ENCODE data around the gene ZNF622. TPM values are rescaled to one million over a fixed set of nuclear protein-coding genes. Genes with fewer than 3 reads are reported as not detected.

ZNF622 gene
- total RNA-seq, 1 donor from 2014 or later = 24.2 TPM

- no peak for DNase-seq (ENCODE audit: low spot score in 2 of 2, unreplicated experiment in 2 of 2)
- Mint-ChIP-seq H3K9me3 (peaks cover 7% of the 10 kb centered on the region), H3K4me3 (no peak overlapping the region), H3K4me1 (peaks cover 12% of the 10 kb centered on the region), H3K27ac (no peak overlapping the region), H3K36me3 (no peaks in the 10 kb centered on the region), H3K27me3 (ENCODE audit: low read depth) (peaks cover 7% of the 10 kb centered on the region)
- TF ChIP-seq CTCF (IDR thresholded peaks at IDR 0.05; ENCODE audit: unreplicated experiment) = no peak
Observed at GRCh38 chr5:16505140-16505891, 39.7 kb upstream of the ZNF622 start.

GRCh38 chr5:16504571-16504970 is 39.0 kb upstream of the ZNF622 start:
- Mint-ChIP-seq H3K36me3 (no peaks in the 10 kb centered on the region), H3K27ac (no peak overlapping the region), H3K4me3 (no peak overlapping the region), H3K9me3 (peaks cover 7% of the 10 kb centered on the region), H3K27me3 (ENCODE audit: low read depth) (peaks cover 7% of the 10 kb centered on the region), H3K4me1 (peaks cover 12% of the 10 kb centered on the region)
- TF ChIP-seq CTCF (IDR thresholded peaks at IDR 0.05; ENCODE audit: unreplicated experiment) = no peak
- no peak for DNase-seq (ENCODE audit: low spot score in 2 of 2, unreplicated experiment in 2 of 2)

DNA sequence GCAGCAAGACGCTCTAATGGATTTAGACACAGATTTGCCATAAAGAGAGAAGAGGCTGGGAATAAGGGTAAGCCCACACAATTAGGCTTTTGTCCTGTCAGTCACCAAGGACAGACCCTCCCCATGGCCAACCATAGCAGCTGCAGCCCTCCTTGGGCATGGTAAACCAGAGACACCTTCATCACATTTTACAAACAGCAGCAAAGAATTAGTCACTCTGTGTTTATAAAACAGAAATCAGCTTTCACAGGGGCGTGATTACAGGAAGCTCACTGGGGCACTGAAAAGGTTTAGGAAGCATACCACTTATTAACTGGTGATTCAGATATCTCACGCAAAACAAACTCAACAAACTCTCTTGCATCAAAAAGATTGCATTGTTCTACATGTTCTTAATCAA is 37.3 kb upstream of the ZNF622 start:
- no peak overlapping the region for H3K27ac Mint-ChIP-seq
- no peaks in the 10 kb centered on the region for H3K4me1 Mint-ChIP-seq
- H3K4me3 Mint-ChIP-seq = no peak overlapping the region
- no peaks in the 10 kb centered on the region for H3K27me3 Mint-ChIP-seq (ENCODE audit: low read depth)
- no peak for TF ChIP-seq CTCF (IDR thresholded peaks at IDR 0.05; ENCODE audit: unreplicated experiment)
- DNase-seq (ENCODE audit: low spot score in 2 of 2, unreplicated experiment in 2 of 2) = no peak
- no peaks in the 10 kb centered on the region for H3K36me3 Mint-ChIP-seq
- peaks cover 10% of the 10 kb centered on the region for H3K9me3 Mint-ChIP-seq

GRCh38 chr5:16500024-16500423 is 34.4 kb upstream of the ZNF622 start:
- no peaks in the 10 kb centered on the region for H3K4me1 Mint-ChIP-seq
- peaks cover 23% of the 10 kb centered on the region for H3K9me3 Mint-ChIP-seq

DNA sequence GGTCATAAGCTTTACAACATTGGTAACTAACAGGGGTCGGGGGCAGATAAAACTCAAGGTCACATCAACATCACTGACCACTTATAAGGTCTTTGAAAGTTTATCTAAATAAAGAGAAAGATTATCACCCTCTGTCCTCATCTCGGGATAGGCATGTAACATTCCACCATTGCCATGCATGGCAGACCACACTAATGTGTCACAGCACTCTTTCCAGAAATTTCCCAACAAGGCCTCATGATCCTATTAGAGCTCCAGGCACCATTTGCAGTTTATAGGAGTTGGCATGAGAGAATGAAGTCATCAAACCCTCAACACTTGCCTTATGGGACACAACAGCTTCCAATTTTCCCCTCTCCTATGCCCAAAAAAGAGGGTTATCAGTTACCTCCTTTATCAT is 31.9 kb upstream of the ZNF622 start:
- H3K4me3 Mint-ChIP-seq = no peak overlapping the region
- peaks cover 6% of the 10 kb centered on the region for H3K36me3 Mint-ChIP-seq
- peaks cover 23% of the 10 kb centered on the region for H3K9me3 Mint-ChIP-seq
- no peaks in the 10 kb centered on the region for H3K27me3 Mint-ChIP-seq (ENCODE audit: low read depth)
- peaks cover 6% of the 10 kb centered on the region for H3K4me1 Mint-ChIP-seq
- TF ChIP-seq CTCF (IDR thresholded peaks at IDR 0.05; ENCODE audit: unreplicated experiment) = no peak
- H3K27ac Mint-ChIP-seq = no peak overlapping the region
- DNase-seq (ENCODE audit: low spot score in 2 of 2, unreplicated experiment in 2 of 2) = no peak

More at GRCh38 chr5:16500024-16500423, 34.4 kb upstream of the ZNF622 start:
- no peak for DNase-seq (ENCODE audit: low spot score in 2 of 2, unreplicated experiment in 2 of 2)
- TF ChIP-seq CTCF (IDR thresholded peaks at IDR 0.05; ENCODE audit: unreplicated experiment) = no peak
- Mint-ChIP-seq H3K4me3 (no peak overlapping the region), H3K27me3 (ENCODE audit: low read depth) (no peaks in the 10 kb centered on the region), H3K36me3 (peaks cover under 1% of the 10 kb centered on the region), H3K27ac (no peak overlapping the region)

Measured in mesothelial cell of epicardium (in vitro differentiated cells).